HFFc6 (cell line): ENCODE measurements around the gene POU4F3. TPM values are rescaled to one million over a fixed set of nuclear protein-coding genes. Genes with fewer than 3 reads are reported as not detected.

Experiments used
- DNase-seq: peaks from one replicate; pipeline ENCODE4 v3.0.0-alpha.2; 2018
- H3K27ac Mint-ChIP-seq: 2 replicates; pipeline ENCODE4 v1.8.0; 2020; ENCODE audit warnings: mild to moderate bottlenecking, mixed read lengths
- H3K27me3 Mint-ChIP-seq: 2 replicates; pipeline ENCODE4 v1.8.0; 2021; ENCODE audit warnings: mild to moderate bottlenecking, moderate library complexity, mixed read lengths; ENCODE audit not compliant: insufficient read depth
- H3K36me3 Mint-ChIP-seq: 2 replicates; pipeline ENCODE4 v1.8.0; 2021; ENCODE audit warnings: low read depth, mixed read lengths
- H3K4me1 Mint-ChIP-seq: 2 replicates; pipeline ENCODE4 v1.8.0; 2020; ENCODE audit warnings: low read depth, mixed read lengths
- H3K4me3 Mint-ChIP-seq: 2 replicates; pipeline ENCODE4 v1.8.0; 2020; ENCODE audit warnings: mild to moderate bottlenecking, moderate library complexity, mixed read lengths
- H3K9me3 Mint-ChIP-seq: 2 replicates; pipeline ENCODE4 v1.8.0; 2020; ENCODE audit warnings: mild to moderate bottlenecking, mixed read lengths
- total RNA-seq, 6 experiments: library from RNA; stranded (reverse); fragmentation: NEBNext Ultra II Directional; extraction: Animal tissue kit (Norgen Biotek cat#: 25700); gene quantifications; 2 replicates in 1 of 6; 3 replicates in 5 of 6; pipeline ENCODE4 v1.2.3, GENCODE V29; 2021
- TF ChIP-seq, protein P1 (sequence below): fragments of 200-600 bp; sonication (generic); IDR thresholded peaks from 2 replicates; pipeline ENCODE4 v1.5.0; 2021; ENCODE audit warnings: antibody characterized with exemption, mild to moderate bottlenecking

Gene POU4F3
- total RNA-seq, 6 experiments from 2014 or later: 0.07 TPM; not detected in 5

DNA sequence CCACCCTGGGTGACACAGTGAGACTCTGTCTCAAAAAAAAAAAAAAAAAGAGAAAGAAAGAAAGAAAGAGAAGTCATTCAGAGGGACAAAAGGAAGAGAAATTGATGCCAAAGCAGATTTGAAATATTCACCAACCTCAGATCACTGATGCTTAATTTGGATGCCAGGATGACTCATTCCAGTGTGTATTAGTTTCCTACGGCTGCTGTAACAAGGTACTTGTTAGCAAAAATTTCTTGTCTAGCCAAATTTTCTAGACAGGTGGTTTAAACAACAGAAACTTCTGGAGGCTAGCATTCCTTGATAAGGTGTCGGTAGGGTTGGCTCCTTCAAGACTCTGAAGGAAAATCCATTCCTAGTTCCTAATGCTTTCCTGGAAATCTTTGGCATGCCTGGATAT is 42.1 kb downstream of the POU4F3 start:
- Mint-ChIP-seq H3K4me1 (no peaks in the 10 kb centered on the region), H3K27ac (no peak overlapping the region), H3K27me3 (peaks cover 22% of the 10 kb centered on the region), H3K4me3 (no peak overlapping the region), H3K9me3 (no peaks in the 10 kb centered on the region), H3K36me3 (no peaks in the 10 kb centered on the region)
- TF ChIP-seq, protein P1, sequence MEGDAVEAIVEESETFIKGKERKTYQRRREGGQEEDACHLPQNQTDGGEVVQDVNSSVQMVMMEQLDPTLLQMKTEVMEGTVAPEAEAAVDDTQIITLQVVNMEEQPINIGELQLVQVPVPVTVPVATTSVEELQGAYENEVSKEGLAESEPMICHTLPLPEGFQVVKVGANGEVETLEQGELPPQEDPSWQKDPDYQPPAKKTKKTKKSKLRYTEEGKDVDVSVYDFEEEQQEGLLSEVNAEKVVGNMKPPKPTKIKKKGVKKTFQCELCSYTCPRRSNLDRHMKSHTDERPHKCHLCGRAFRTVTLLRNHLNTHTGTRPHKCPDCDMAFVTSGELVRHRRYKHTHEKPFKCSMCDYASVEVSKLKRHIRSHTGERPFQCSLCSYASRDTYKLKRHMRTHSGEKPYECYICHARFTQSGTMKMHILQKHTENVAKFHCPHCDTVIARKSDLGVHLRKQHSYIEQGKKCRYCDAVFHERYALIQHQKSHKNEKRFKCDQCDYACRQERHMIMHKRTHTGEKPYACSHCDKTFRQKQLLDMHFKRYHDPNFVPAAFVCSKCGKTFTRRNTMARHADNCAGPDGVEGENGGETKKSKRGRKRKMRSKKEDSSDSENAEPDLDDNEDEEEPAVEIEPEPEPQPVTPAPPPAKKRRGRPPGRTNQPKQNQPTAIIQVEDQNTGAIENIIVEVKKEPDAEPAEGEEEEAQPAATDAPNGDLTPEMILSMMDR: no peak
- no peak for DNase-seq

DNA sequence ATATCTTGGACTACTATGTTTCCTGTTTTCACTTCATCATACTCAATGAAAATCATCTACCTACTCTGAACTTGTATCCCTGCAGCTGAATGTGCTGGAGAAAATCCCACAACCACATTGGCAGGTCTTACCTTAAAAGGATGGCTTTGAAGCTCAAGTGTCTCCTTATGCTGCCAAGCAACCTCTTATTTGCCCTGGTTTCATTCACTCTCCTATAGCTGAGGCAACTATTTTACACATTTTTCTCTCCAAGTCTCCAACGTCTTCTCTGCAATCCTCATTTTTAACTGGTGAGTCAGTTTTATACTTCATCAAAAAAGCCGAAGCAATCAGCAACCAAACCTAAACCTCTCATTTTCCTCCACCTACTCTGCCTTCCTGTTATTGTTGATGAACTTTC is 49.7 kb downstream of the POU4F3 start:
- Mint-ChIP-seq H3K9me3 (no peaks in the 10 kb centered on the region), H3K27ac (no peak overlapping the region), H3K4me1 (no peaks in the 10 kb centered on the region), H3K27me3 (peaks cover 9% of the 10 kb centered on the region), H3K4me3 (no peak overlapping the region), H3K36me3 (no peaks in the 10 kb centered on the region)
- peak; percentile 25 for DNase-seq
- TF ChIP-seq, protein P1: no peak

DNA sequence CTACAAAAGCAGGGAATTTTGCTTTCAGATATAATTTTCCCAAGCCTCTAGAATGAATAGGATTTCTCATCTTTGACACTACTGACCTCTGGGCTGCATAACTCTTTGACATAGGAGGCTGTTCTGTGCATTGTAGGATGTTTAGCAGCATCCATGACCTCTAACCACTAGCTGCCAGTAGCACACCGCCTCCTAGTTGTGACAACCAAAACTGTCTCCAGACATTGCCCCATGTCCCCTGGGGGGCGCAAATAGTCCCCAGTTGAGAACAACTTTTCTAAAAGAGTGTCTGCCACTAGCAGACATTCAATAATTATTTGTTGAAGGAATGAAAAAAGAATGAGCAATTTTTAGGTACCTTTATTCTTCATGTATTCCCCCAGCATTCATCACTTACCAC is 51.8 kb downstream of the POU4F3 start:
- DNase-seq: no peak
- no peak overlapping the region for H3K27ac Mint-ChIP-seq

More for the DNA sequence above, 51.8 kb downstream of the POU4F3 start:
- H3K27me3 Mint-ChIP-seq: peaks cover 11% of the 10 kb centered on the region
- no peaks in the 10 kb centered on the region for H3K4me1 Mint-ChIP-seq
- no peak overlapping the region for H3K4me3 Mint-ChIP-seq
- TF ChIP-seq, protein P1: peak; percentile 45; the same call in 1 of the 2 replicates
- no peaks in the 10 kb centered on the region for H3K9me3 Mint-ChIP-seq
- H3K36me3 Mint-ChIP-seq: no peaks in the 10 kb centered on the region

Other genes starting within 250 kb of the POU4F3 start
- under 1 TPM in 3 of 6 experiments, not detected in 3; 0.38 to 0.61 (median 0.46) TPM for gene PLAC8L1, start 233.3 kb upstream of the POU4F3 start, total RNA-seq
- gene LARS1, start 156.2 kb upstream of the POU4F3 start, total RNA-seq: 10 to 100 TPM; 78.2 to 93.3 (median 88.5) TPM
- 10 to 100 TPM; 14.4 to 19.2 (median 16.9) TPM for gene RBM27, start 135.2 kb upstream of the POU4F3 start, total RNA-seq
- gene TCERG1, start 108.5 kb downstream of the POU4F3 start, total RNA-seq: 10 to 100 TPM; 37.4 to 57.4 (median 49.6) TPM
- not detected for gene GPR151, start 177.4 kb downstream of the POU4F3 start, total RNA-seq